Hematopoietic multipotent progenitor cell treated with erythropoietin and hydrocortisone succinate and interleukin-3 and kit ligand, for 17 days (in vitro differentiated cells): ENCODE data around the gene KRTAP4-4.

Source experiments
- DNase-seq: peaks from one replicate; pipeline ENCODE4 v3.0.0-alpha.2; 2015; ENCODE audit warnings: low spot score

KRTAP4-4 gene

GRCh38 chr17:41111151-41111885 lies 49.2 kb downstream of the KRTAP4-4 start:
- DNase-seq, result no peak
